K562 (cell line): Measurements from ENCODE around the gene ZEB2. TPM values are rescaled to one million over a fixed set of nuclear protein-coding genes. Genes with fewer than 3 reads are reported as not detected.
A peak's percentile ranks its signal among the peaks of the same experiment; 100 is the strongest.

Source experiments
- ATAC-seq: fragments of 200-7000 bp; cut with Tn5 transposase; 3 replicates; pipeline ENCODE4 v1.9.1; 2020; ENCODE audit warnings: moderate library complexity
- BruUV-seq: library from RNA; stranded (reverse); fragments of 400-500 nt; replicated peaks from 2 replicates; lab custom pipeline; 2021; lab: Mats Ljungman, UMichigan
- CTCF ChIA-PET: fragments of 300-600 bp; formaldehyde crosslinking; extraction: SDS; loops from one replicate; lab custom pipeline; 2021; ENCODE audit warnings: low intra/inter-chr PET ratio; lab: Yijun Ruan, JAX
- POLR2A ChIA-PET: fragments of 300-600, 350-650 bp; sonication (Branson Sonifier 250); formaldehyde crosslinking; extraction: SDS; loops from one replicate; lab custom pipeline; 2021; ENCODE audit warnings: antibody characterized with exemption, inconsistent platforms; lab: Yijun Ruan, JAX
- DNase-seq, 4 experiments: peaks; one replicate each; pipeline versions ENCODE4 v3.0.0 to v3.0.0-alpha.2; 2011 to 2018; ENCODE audit warnings: low spot score in 3 of 4, mixed read lengths in 3 of 4; ENCODE audit errors: extremely low read depth in 1 of 4
- FAIRE-seq: peaks from 2 replicates; lab custom pipeline; 2011; peaks lifted over from hg19 to GRCh38; lab: Jason Lieb, UNC
- H2AFZ ChIP-seq: 2 replicates; pipeline ENCODE4 v1.6.0; 2011; ENCODE audit warnings: low read depth, low read length, control low read depth, inconsistent platforms
- H3K27ac ChIP-seq: fragments of 200-600 bp; 3 replicates; pipeline ENCODE4 v1.8.0; 2011; ENCODE audit warnings: low read depth, mild to moderate bottlenecking, control low read depth, inconsistent platforms, low read length, moderate library complexity, mixed read lengths; ENCODE audit errors: extremely low read depth
- H3K27me3 ChIP-seq, 2 experiments: fragments of 300-600 bp in 1 of 2; 2 replicates in 1 of 2; 3 replicates in 1 of 2; pipeline versions ENCODE4 v1.6.0 to v1.8.0; 2011; ENCODE audit warnings: inconsistent platforms in 2 of 2, low read length in 2 of 2, mild to moderate bottlenecking in 1 of 2, mixed read lengths in 1 of 2, moderate library complexity in 1 of 2; ENCODE audit not compliant: control insufficient read depth in 2 of 2, insufficient read depth in 2 of 2
- H3K36me3 ChIP-seq: fragments of 300-600 bp; 3 replicates; pipeline ENCODE4 v1.8.0; 2011; ENCODE audit warnings: mild to moderate bottlenecking, low read length, inconsistent platforms; ENCODE audit not compliant: control insufficient read depth, insufficient read depth
- H3K4me1 ChIP-seq, 2 experiments: fragments of 200-600 bp in 1 of 2; replicated peaks in 1 of 2; 2 replicates in 1 of 2; 3 replicates in 1 of 2; pipeline versions ENCODE4 v1.5.1 to v1.8.0; 2011; ENCODE audit warnings: inconsistent platforms in 2 of 2, low read length in 2 of 2, mild to moderate bottlenecking in 1 of 2, mixed read lengths in 1 of 2, moderate library complexity in 1 of 2; ENCODE audit not compliant: control insufficient read depth in 2 of 2, insufficient read depth in 2 of 2
- H3K4me2 ChIP-seq: 2 replicates; pipeline ENCODE4 v1.6.1; 2011; ENCODE audit warnings: low read length, control low read depth, inconsistent platforms, mixed read lengths; ENCODE audit not compliant: insufficient read depth
- H3K4me3 ChIP-seq: fragments of 200-600 bp; sonication (generic), shearing (Covaris generic); 2 replicates; pipeline ENCODE4 v1.5.1; 2016; ENCODE audit warnings: control low read depth, inconsistent platforms
- H3K79me2 ChIP-seq: fragments of 200-600 bp; 3 replicates; pipeline ENCODE4 v1.8.0; 2011; ENCODE audit warnings: low read length, inconsistent platforms; ENCODE audit not compliant: control insufficient read depth, insufficient read depth
- H3K9ac ChIP-seq, 2 experiments: 2 replicates each; pipeline versions ENCODE4 v1.6.0 to v1.6.1; 2011; ENCODE audit warnings: low read depth in 2 of 2, low read length in 2 of 2, control low read depth in 1 of 2, inconsistent platforms in 1 of 2, mild to moderate bottlenecking in 1 of 2, mixed read lengths in 1 of 2; ENCODE audit not compliant: insufficient read depth in 1 of 2
- H3K9me1 ChIP-seq: one replicate; pipeline ENCODE4 v1.6.0; 2011; ENCODE audit warnings: inconsistent platforms, mild to moderate bottlenecking, low read length, moderate library complexity; ENCODE audit not compliant: control insufficient read depth, insufficient read depth
- H3K9me3 ChIP-seq: replicated peaks from 2 replicates; pipeline ENCODE4 v1.5.1; 2011; ENCODE audit warnings: low read depth, low read length, inconsistent platforms; ENCODE audit not compliant: control insufficient read depth, insufficient read depth
- H4K20me1 ChIP-seq: replicated peaks from 2 replicates; pipeline ENCODE4 v1.6.1; 2011; ENCODE audit warnings: low read length, inconsistent platforms, mixed read lengths; ENCODE audit not compliant: control insufficient read depth, insufficient read depth
- CEBPG ChIP-seq, 3 experiments: fragments of 200-800 bp in 1 of 3; sonication (Bioruptor generic) in 1 of 3; sonication (generic) in 1 of 3; formaldehyde crosslinking in 1 of 3; IDR thresholded peaks in 2 of 3; conservative IDR thresholded peaks in 1 of 3; 2 replicates each; pipeline versions ENCODE4 v1.6.1 to v1.8.0; 2016 to 2022; ENCODE audit warnings: missing compliant biosample characterization in 2 of 3, missing genetic modification characterization in 2 of 3, mild to moderate bottlenecking in 1 of 3, missing genetic modification reagents in 1 of 3
- CLOCK ChIP-seq: fragments of 250-450 bp; sonication (Bioruptor Pico); IDR thresholded peaks from 2 replicates; pipeline ENCODE4 v1.4.0; 2020; ENCODE audit warnings: mild to moderate bottlenecking, moderate library complexity, borderline replicate concordance
- PKNOX1 ChIP-seq: fragments of 450-650 bp; IDR thresholded peaks from 2 replicates; pipeline ENCODE4 v1.6.1; 2016
- WGBS: fragments of 100-300 bp; shearing (Covaris generic); methylation state at CpG from one replicate; pipeline ENCODE4 v1.1.6; 2016; ENCODE audit warnings: low coverage, mixed read lengths; ENCODE audit not compliant: insufficient coverage; ENCODE audit errors: missing lambda C conversion rate; 5-methylcytosine and 5-hydroxymethylcytosine counted together
- in situ Hi-C: fragments of 300-500 bp; cut with MboI; formaldehyde crosslinking; loops from 4 replicates; pipeline ENCODE4 v1.15.0; 2018; ENCODE audit warnings: inconsistent platforms, mixed read lengths
- intact Hi-C: fragments of 100-400 bp; cut with micrococcal nuclease; formaldehyde crosslinking; loops from 2 replicates; pipeline ENCODE4 v1.14.2; 2022
- polyA plus RNA-seq, 8 experiments: library from polyadenylated mRNA; depleted of rRNA in 4 of 8; stranded (reverse) in 5 of 8; unstranded in 3 of 8; fragments of >200 nt; fragmentation: Nextera tagmentation in 2 of 8; fragmentation: Illumina TruSeq in 1 of 8; extraction: Ambion mirVana in 2 of 8; extraction: Trizol in 1 of 8; gene quantifications; 2 replicates each; pipeline versions ENCODE4 v1.2.1 to v1.2.3, GENCODE V29; 2011 to 2014; ENCODE audit warnings: inconsistent platforms in 1 of 8, missing spikeins in 1 of 8
- total RNA-seq, 7 experiments: library from RNA; depleted of rRNA in 6 of 7; stranded (reverse); fragments of >200 nt in 6 of 7; fragmentation: Illumina TruSeq in 2 of 7; extraction: Trizol in 2 of 7; gene quantifications; 2 replicates each; pipeline versions ENCODE4 v1.2.1 to v1.2.3, GENCODE V29; 2011 to 2021; ENCODE audit warnings: low replicate concordance in 1 of 7

Gene ZEB2
- total and polyA plus RNA-seq, 9 of the 15 experiments (the other 6 are each of a cell fraction or from before 2014, with no cell fraction given), result 15.1 to 113 (median 72.3) TPM

GRCh38 chr2:144533221-144533620 is 13.3 kb upstream of the ZEB2 start (continued):
- TF ChIP-seq PKNOX1, result peak; percentile 13; the same call in 1 of the 2 replicates

- Histone ChIP-seq H3K4me1 (peaks cover 0 to 3% of the 10 kb centered on the region in 2 experiments; a peak in 2 of 5 replicates), H3K36me3 (no peaks in the 10 kb centered on the region), H3K9me3 (no peaks in the 10 kb centered on the region), H3K79me2 (no peaks in the 10 kb centered on the region), H3K9me1 (no peaks in the 10 kb centered on the region), H3K27ac (no peak overlapping the region), H3K4me2 (no peak overlapping the region), H4K20me1 (no peaks in the 10 kb centered on the region), H3K9ac (no peak overlapping the region), H3K27me3 (no peaks in the 10 kb centered on the region), H3K4me3 (no peak overlapping the region), H2AFZ (peak overlapping the region; percentile 60)
- POLR2A ChIA-PET, result interaction anchor here (0.8 to 1.4 kb wide), 3 partner anchors 10 to 52 kb away, joined by 3 to 4 read pairs (median 3); no protein-coding TSS in a partner anchor
- in situ Hi-C loops (no loop called here), intact Hi-C loops (no loop called here)
- FAIRE-seq (no peak), ATAC-seq (no peak), DNase-seq (no peak)
- no TSS peak for BruUV-seq
- CTCF ChIA-PET, result no interaction called here
- TF ChIP-seq CLOCK (CRISPR knock-in tag), result no peak
- TF ChIP-seq CEBPG (CRISPR knock-in tag; IDR thresholded peaks at IDR 0.05), result no peak
- TF ChIP-seq CEBPG (tag; conservative IDR thresholded peaks at IDR 0.05 in 1 of 2, IDR thresholded peaks at IDR 0.05 in 1 of 2), result 0 out of 4 replicates have a peak, but pooled peaks of 1 of the 2 experiments have one; percentile 31
- WGBS, result 59% methylated on average over 5 of the region's 5 CpGs
Observed at GRCh38 chr2:144530596-144530995, 10.7 kb upstream of the ZEB2 start.
